ENCODE results near the gene LDLRAD2. TPM values are rescaled to one million over a fixed set of nuclear protein-coding genes. Genes with fewer than 3 reads are reported as not detected.

The LDLRAD2 gene
- total RNA-seq, 4 donors from 2014 or later, result 0.22 TPM; not detected in 3

DNA sequence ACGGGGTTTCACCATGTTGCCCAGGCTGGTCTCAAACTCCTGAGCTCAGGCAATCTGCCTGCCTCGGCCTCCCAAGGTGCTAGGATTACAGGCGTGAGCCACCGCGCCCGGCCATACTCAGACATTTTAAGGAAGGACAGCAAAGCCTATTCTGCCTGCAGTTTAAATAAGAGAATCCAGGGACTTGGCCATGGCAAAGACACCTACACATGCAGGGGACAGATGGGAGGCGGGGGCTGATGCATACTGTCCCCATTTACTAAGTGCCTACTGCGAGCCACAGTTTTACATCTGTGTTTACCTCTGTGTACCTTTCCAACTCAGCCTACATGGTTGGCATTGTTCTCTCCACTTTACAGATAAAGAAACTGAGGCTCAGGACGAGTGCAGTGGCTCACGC, 25.4 kb downstream of the LDLRAD2 start:
- H3K9me3 ChIP-seq, result no peaks in the 10 kb centered on the region
- intact Hi-C loops (cut with DNase I), result no loop called here
- TF ChIP-seq, protein P1, sequence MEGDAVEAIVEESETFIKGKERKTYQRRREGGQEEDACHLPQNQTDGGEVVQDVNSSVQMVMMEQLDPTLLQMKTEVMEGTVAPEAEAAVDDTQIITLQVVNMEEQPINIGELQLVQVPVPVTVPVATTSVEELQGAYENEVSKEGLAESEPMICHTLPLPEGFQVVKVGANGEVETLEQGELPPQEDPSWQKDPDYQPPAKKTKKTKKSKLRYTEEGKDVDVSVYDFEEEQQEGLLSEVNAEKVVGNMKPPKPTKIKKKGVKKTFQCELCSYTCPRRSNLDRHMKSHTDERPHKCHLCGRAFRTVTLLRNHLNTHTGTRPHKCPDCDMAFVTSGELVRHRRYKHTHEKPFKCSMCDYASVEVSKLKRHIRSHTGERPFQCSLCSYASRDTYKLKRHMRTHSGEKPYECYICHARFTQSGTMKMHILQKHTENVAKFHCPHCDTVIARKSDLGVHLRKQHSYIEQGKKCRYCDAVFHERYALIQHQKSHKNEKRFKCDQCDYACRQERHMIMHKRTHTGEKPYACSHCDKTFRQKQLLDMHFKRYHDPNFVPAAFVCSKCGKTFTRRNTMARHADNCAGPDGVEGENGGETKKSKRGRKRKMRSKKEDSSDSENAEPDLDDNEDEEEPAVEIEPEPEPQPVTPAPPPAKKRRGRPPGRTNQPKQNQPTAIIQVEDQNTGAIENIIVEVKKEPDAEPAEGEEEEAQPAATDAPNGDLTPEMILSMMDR (IDR thresholded peaks at IDR 0.05), result no peak
- no peak for TF ChIP-seq POLR2A (IDR thresholded peaks at IDR 0.05)
- no peaks in the 10 kb centered on the region for H3K27me3 ChIP-seq
- H3K4me3 ChIP-seq (replicated peaks in 1 of 3), result no peak overlapping the region
- 96 to 97% methylated on average over 10 of the region's 10 CpGs for WGBS, 2 donors
- H3K4me1 ChIP-seq, result no peaks in the 10 kb centered on the region
- peaks cover 79 to 84% of the 10 kb centered on the region in 2 donors for H3K36me3 ChIP-seq
- no peak overlapping the region for H3K27ac ChIP-seq
- DNase-seq, result no peak

DNA sequence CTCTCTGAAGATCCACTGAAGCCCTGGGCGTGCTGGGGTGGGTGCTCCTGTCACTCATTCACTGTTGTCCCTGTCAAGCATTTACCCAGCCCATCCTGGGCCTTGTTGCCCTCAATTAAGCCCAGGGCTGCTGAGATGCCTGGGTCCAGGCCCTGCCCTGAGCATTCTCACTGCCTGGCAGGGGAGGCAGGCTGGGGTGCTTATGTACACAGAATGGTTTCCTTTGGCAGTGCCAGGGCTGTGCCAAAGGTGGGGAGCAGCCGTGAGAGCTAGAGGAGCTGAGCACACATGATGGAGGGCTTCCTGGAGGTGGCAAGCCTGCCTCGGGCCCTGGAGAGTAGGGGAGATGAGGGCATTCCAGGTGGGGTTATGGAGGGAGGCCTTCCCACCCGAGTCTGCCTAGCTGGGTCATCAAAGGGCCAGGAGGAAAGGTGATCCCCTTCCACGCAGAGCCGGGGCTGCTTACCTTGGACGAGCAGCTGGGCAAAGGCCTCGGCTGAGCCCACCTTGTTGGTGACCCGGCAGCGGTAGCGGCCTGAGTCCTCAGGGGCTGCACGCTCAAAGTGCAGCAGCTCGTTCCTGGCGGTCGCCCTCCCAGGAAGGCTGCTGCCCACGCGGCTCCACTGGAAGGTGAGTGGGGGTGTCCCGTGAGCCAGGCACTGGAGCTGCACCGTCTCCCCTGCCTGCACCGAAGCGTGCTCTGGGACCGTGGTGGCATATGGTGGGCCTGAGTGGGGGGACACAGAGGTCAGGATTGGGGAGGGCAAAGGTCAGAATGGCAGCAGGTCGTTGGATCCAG, 26.5 kb downstream of the LDLRAD2 start:
- Histone ChIP-seq H3K27ac (no peak overlapping the region), H3K4me1 (no peaks in the 10 kb centered on the region), H3K9me3 (no peaks in the 10 kb centered on the region), H3K4me3 (replicated peaks in 1 of 3) (no peak overlapping the region), H3K36me3 (peaks cover 84 to 85% of the 10 kb centered on the region in 2 donors), H3K27me3 (no peaks in the 10 kb centered on the region)
- TF ChIP-seq, protein P1 (IDR thresholded peaks at IDR 0.05), result no peak
- TF ChIP-seq POLR2A (IDR thresholded peaks at IDR 0.05), result no peak
- intact Hi-C loops (cut with DNase I), result no loop called here
- no peak for DNase-seq
- WGBS, 2 donors, result 92 to 94% methylated on average over 2 to 8 of the region's 23 CpGs

DNA sequence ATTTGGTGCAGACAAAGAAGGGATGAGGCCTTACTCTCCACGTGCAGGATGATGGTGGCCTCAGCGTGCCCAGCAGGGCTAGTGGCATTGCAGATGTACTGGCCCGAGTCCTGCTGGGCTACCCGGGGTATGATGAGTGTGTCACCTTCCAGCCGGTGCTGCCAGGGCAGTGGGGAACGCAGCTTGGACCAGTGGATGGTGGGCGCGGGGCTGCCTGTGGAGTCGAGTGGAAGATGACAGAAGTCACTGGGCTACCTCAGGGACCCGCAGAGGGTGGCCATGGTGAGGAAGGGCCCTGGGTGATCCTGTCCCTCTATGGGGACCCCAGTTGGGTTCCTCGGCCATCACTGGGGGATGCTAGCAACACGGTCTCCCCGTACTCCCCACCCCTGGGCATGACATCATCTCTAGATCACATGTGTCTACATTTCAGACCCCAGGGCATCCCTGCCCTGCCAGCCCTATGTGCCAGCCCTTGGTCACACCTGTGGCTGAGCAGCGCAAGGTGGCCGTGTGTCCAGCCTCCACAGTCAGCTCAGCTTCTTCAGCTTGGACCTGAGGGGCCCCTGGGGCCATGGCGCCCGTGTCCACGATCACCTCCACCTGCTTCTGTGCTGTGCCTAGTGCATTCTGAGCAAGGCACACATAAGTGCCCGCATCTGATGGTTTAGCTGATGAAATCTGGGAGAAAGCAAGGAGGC, 27.4 kb downstream of the LDLRAD2 start:
- no peak overlapping the region for H3K27ac ChIP-seq
- no peak for DNase-seq
- no peak for TF ChIP-seq POLR2A (IDR thresholded peaks at IDR 0.05)
- TF ChIP-seq, protein P1 (IDR thresholded peaks at IDR 0.05), result no peak
- no peaks in the 10 kb centered on the region for H3K9me3 ChIP-seq
- no peaks in the 10 kb centered on the region for H3K27me3 ChIP-seq
- intact Hi-C loops (cut with DNase I), result no loop called here
- peaks cover 83 to 85% of the 10 kb centered on the region in 2 donors for H3K36me3 ChIP-seq
- WGBS, 2 donors, result 92 to 98% methylated on average over 12 to 19 of the region's 19 CpGs
- H3K4me3 ChIP-seq (replicated peaks in 1 of 3), result no peak overlapping the region
- H3K4me1 ChIP-seq, result no peaks in the 10 kb centered on the region

DNA sequence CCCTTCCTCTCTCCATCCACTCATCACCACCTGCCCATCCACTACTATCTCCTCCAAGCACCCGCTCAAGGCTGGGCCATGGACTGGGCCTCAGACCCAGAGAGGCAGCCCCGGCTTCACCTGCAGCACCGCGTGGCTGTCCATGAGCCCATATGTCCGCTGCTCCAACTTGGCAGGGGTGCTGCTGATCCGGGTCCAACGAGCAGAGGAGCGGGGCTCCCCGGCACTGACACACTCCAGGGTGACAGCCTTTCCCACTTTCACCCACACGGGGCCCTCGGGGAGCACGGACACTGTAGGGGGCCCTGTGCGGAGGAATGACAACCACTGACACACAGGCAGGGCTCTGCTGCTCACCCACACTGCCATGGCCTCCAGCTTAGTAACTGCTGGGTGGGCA, 28.9 kb downstream of the LDLRAD2 start:
- Histone ChIP-seq H3K4me3 (replicated peaks in 1 of 3) (no peak overlapping the region), H3K4me1 (no peaks in the 10 kb centered on the region), H3K36me3 (peaks cover 76 to 79% of the 10 kb centered on the region in 2 donors), H3K27me3 (no peaks in the 10 kb centered on the region), H3K9me3 (no peaks in the 10 kb centered on the region), H3K27ac (no peak overlapping the region)
- intact Hi-C loops (cut with DNase I), result no loop called here
- DNase-seq, result no peak
- 92 to 94% methylated on average over 5 to 10 of the region's 13 CpGs for WGBS, 2 donors
- TF ChIP-seq POLR2A (IDR thresholded peaks at IDR 0.05), result no peak
- TF ChIP-seq, protein P1 (IDR thresholded peaks at IDR 0.05), result no peak

Data from thyroid gland (tissue), 4 donors.